HepG2 (cell line): Measurements from ENCODE around the gene CYB5D1. TPM values are rescaled to one million over a fixed set of nuclear protein-coding genes. Genes with fewer than 3 reads are reported as not detected.

Experiments
- BHLHE40 ChIP-seq: IDR thresholded peaks from 2 replicates; pipeline ENCODE4 v1.6.1; 2011; ENCODE audit warnings: low read length, improper control_type of control experiment
- CENPX ChIP-seq: sonication (generic); formaldehyde crosslinking; IDR thresholded peaks from 2 replicates; pipeline ENCODE4 v1.9.0; 2021; ENCODE audit warnings: mild to moderate bottlenecking, missing genetic modification reagents, moderate library complexity
- CREM ChIP-seq, 2 experiments: sonication (generic) in 1 of 2; formaldehyde crosslinking in 1 of 2; IDR thresholded peaks; 2 replicates each; pipeline versions ENCODE4 v1.4.0 to v1.6.1; 2016 to 2020; ENCODE audit warnings: antibody characterized with exemption in 1 of 2, mild to moderate bottlenecking in 1 of 2, missing genetic modification reagents in 1 of 2
- FLYWCH1 ChIP-seq: sonication (generic); formaldehyde crosslinking; IDR thresholded peaks from 2 replicates; pipeline ENCODE4 v1.8.1; 2023; ENCODE audit warnings: mild to moderate bottlenecking, missing genetic modification reagents
- FOXA3 ChIP-seq: IDR thresholded peaks from 2 replicates; pipeline ENCODE4 v1.6.1; 2016; ENCODE audit warnings: missing genetic modification reagents, missing compliant biosample characterization
- GATAD1 ChIP-seq: IDR thresholded peaks from 2 replicates; pipeline ENCODE4 v1.6.1; 2016; ENCODE audit warnings: missing genetic modification reagents, missing compliant biosample characterization
- HHEX ChIP-seq: IDR thresholded peaks from 2 replicates; pipeline ENCODE4 v1.6.1; 2016; ENCODE audit warnings: control low read depth
- HIVEP1 ChIP-seq: sonication (generic); formaldehyde crosslinking; IDR thresholded peaks from 2 replicates; pipeline ENCODE4 v1.4.0; 2020; ENCODE audit warnings: mild to moderate bottlenecking, missing genetic modification reagents
- HMG20B ChIP-seq: conservative IDR thresholded peaks from 2 replicates; pipeline ENCODE4 v1.6.1; 2016; ENCODE audit warnings: missing genetic modification reagents, missing compliant biosample characterization
- HNRNPL ChIP-seq: fragments of 200-400 bp; formaldehyde crosslinking; IDR thresholded peaks from 2 replicates; pipeline ENCODE4 v1.6.1; 2017; ENCODE audit warnings: mild to moderate bottlenecking, low read depth, low read length
- MEIS1 ChIP-seq: sonication (generic); formaldehyde crosslinking; IDR thresholded peaks from 2 replicates; pipeline ENCODE4 v1.9.0; 2021; ENCODE audit warnings: mild to moderate bottlenecking, missing genetic modification reagents, moderate library complexity, borderline replicate concordance
- REXO4 ChIP-seq: sonication (generic); formaldehyde crosslinking; IDR thresholded peaks from 2 replicates; pipeline ENCODE4 v1.8.0; 2022; ENCODE audit warnings: missing genetic modification reagents, mild to moderate bottlenecking, borderline replicate concordance
- SATB2 ChIP-seq: sonication (generic); formaldehyde crosslinking; IDR thresholded peaks from 2 replicates; pipeline ENCODE4 v1.5.0; 2020; ENCODE audit warnings: missing genetic modification reagents
- SCMH1 ChIP-seq: sonication (generic); formaldehyde crosslinking; IDR thresholded peaks from 2 replicates; pipeline ENCODE4 v1.9.0; 2021; ENCODE audit warnings: missing genetic modification reagents, mild to moderate bottlenecking, borderline replicate concordance
- SMAD3 ChIP-seq: sonication (generic); formaldehyde crosslinking; IDR thresholded peaks from 2 replicates; pipeline ENCODE4 v1.4.0; 2020; ENCODE audit warnings: missing genetic modification reagents
- SP140L ChIP-seq: sonication (generic); formaldehyde crosslinking; IDR thresholded peaks from 2 replicates; pipeline ENCODE4 v1.4.0; 2020; ENCODE audit warnings: missing genetic modification reagents, borderline replicate concordance
- WIZ ChIP-seq: sonication (generic); formaldehyde crosslinking; IDR thresholded peaks from 2 replicates; pipeline ENCODE4 v1.5.1; 2020; ENCODE audit warnings: mild to moderate bottlenecking, missing genetic modification reagents
- ZC3H13 ChIP-seq: sonication (generic); formaldehyde crosslinking; IDR thresholded peaks from 2 replicates; pipeline ENCODE4 v1.8.1; 2023; ENCODE audit warnings: mild to moderate bottlenecking, missing genetic modification reagents, moderate library complexity
- ZFP1 ChIP-seq: IDR thresholded peaks from 2 replicates; pipeline ENCODE4 v1.6.1; 2016
- ZNF136 ChIP-seq: sonication (generic); formaldehyde crosslinking; IDR thresholded peaks from 2 replicates; pipeline ENCODE4 v1.8.1; 2022; ENCODE audit warnings: low read depth, mild to moderate bottlenecking, moderate library complexity, missing genetic modification reagents
- ZNF644 ChIP-seq: IDR thresholded peaks from 2 replicates; pipeline ENCODE4 v1.6.1; 2016; ENCODE audit warnings: low read depth
- polyA plus RNA-seq, 8 experiments: library from polyadenylated mRNA; depleted of rRNA in 3 of 8; stranded (reverse) in 7 of 8; unstranded in 1 of 8; fragments of >200 nt; fragmentation: Illumina TruSeq in 4 of 8; extraction: Trizol in 4 of 8; gene quantifications; 2 replicates each; pipeline versions ENCODE4 v1.2.1 to v1.2.3, GENCODE V29; 2011 to 2016; ENCODE audit warnings: low read depth in 4 of 8, missing spikeins in 1 of 8, mixed read lengths in 1 of 8; ENCODE audit not compliant: insufficient read depth in 1 of 8
- total RNA-seq, 5 experiments: library from RNA; depleted of rRNA; stranded (reverse); fragments of >200 nt; fragmentation: Illumina TruSeq; extraction: Trizol; gene quantifications; 2 replicates each; pipeline ENCODE4 v1.2.3, GENCODE V29; 2016; ENCODE audit warnings: low read depth in 1 of 5
- TF ChIP-seq, protein P1 (sequence below): sonication (generic); formaldehyde crosslinking; IDR thresholded peaks from 2 replicates; pipeline ENCODE4 v1.4.0; 2020; ENCODE audit warnings: low read depth, mild to moderate bottlenecking, missing genetic modification reagents
- TF ChIP-seq, protein P2 (sequence below), 2 experiments: IDR thresholded peaks; 2 replicates each; pipeline ENCODE4 v1.6.1; 2011 to 2012; ENCODE audit warnings: low read length in 2 of 2, borderline replicate concordance in 1 of 2, low read depth in 1 of 2, mild to moderate bottlenecking in 1 of 2, moderate library complexity in 1 of 2
- TF ChIP-seq, protein P3 (sequence below): sonication (generic); formaldehyde crosslinking; IDR thresholded peaks from 2 replicates; pipeline ENCODE4 v1.5.0; 2020; ENCODE audit warnings: mild to moderate bottlenecking, low read depth, missing genetic modification reagents, borderline replicate concordance
- TF ChIP-seq, protein P4 (sequence below): sonication (generic); formaldehyde crosslinking; IDR thresholded peaks from 2 replicates; pipeline ENCODE4 v1.4.0; 2020; ENCODE audit warnings: mild to moderate bottlenecking, missing genetic modification reagents

The CYB5D1 gene
- total and polyA plus RNA-seq, 2 of the 13 experiments (the other 11 are each of a cell fraction or from before 2014, with no cell fraction given): 8.9 to 17.0 TPM

DNA sequence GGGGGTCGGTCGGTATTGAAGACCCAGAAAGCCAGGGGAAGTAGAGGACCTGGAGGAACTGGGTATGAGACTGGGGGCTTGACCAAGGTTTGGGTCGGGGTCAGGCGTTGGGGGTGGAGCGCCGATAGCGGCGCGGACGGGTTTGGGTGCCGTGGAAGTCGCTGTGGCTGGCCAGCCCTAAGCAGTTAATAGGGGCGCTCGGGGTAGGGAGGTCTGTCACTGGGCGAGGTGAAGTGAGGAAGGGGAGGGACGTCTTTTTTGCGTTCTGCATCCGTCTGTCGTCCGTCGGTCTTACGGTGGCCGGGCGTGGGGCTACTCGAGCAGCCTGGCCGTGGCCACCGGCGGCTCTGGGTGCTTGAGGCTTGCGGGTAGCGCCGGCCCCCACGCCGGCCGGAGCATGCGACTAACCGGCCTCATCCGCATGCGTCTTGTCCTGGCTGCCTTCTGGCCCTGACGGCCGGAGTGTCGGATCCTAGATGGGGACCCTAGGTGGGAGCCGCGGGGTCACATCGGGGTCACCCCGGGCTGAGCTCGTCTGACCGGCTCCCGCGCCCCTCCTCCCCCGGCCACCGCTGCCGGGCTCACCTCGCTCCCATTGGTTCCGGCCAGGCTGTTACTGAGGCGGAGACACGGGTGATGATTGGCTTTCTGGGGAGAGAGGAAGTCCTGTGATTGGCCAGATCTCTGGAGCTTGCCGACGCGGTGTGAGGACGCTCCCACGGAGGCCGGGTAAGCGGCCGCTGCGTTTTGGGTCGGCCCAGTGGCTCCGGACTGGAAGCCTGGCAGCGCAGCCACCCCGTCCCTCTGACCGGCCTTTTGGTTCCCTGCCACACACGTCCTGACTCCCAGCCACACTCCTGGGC is 13.3 kb upstream of the CYB5D1 start (continued):
- TF ChIP-seq, protein P1, sequence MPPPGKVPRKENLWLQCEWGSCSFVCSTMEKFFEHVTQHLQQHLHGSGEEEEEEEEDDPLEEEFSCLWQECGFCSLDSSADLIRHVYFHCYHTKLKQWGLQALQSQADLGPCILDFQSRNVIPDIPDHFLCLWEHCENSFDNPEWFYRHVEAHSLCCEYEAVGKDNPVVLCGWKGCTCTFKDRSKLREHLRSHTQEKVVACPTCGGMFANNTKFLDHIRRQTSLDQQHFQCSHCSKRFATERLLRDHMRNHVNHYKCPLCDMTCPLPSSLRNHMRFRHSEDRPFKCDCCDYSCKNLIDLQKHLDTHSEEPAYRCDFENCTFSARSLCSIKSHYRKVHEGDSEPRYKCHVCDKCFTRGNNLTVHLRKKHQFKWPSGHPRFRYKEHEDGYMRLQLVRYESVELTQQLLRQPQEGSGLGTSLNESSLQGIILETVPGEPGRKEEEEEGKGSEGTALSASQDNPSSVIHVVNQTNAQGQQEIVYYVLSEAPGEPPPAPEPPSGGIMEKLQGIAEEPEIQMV (CRISPR knock-in tag): no peak
- TF ChIP-seq SP140L: no peak
- no peak for TF ChIP-seq ZNF644 (CRISPR knock-in tag)
- no peak for TF ChIP-seq FOXA3 (CRISPR knock-in tag)
- 0 out of 2 replicates have a peak, but pooled peaks have one; percentile 52 for TF ChIP-seq ZC3H13 (CRISPR knock-in tag)
- TF ChIP-seq MEIS1 (CRISPR knock-in tag): no peak
- TF ChIP-seq HNRNPL: 0 out of 2 replicates have a peak, but pooled peaks have one; percentile 36
- no peak for TF ChIP-seq WIZ
- no peak for TF ChIP-seq ZFP1 (CRISPR knock-in tag)
- no peak for TF ChIP-seq HIVEP1 (CRISPR knock-in tag)
- TF ChIP-seq CREM (IDR thresholded peaks at IDR 0.05): peak; percentile 49; the same call in 1 of the 2 replicates
- no peak for TF ChIP-seq CREM (CRISPR knock-in tag; IDR thresholded peaks at IDR 0.05)
- TF ChIP-seq FLYWCH1 (CRISPR knock-in tag): no peak
- TF ChIP-seq, protein P2, sequence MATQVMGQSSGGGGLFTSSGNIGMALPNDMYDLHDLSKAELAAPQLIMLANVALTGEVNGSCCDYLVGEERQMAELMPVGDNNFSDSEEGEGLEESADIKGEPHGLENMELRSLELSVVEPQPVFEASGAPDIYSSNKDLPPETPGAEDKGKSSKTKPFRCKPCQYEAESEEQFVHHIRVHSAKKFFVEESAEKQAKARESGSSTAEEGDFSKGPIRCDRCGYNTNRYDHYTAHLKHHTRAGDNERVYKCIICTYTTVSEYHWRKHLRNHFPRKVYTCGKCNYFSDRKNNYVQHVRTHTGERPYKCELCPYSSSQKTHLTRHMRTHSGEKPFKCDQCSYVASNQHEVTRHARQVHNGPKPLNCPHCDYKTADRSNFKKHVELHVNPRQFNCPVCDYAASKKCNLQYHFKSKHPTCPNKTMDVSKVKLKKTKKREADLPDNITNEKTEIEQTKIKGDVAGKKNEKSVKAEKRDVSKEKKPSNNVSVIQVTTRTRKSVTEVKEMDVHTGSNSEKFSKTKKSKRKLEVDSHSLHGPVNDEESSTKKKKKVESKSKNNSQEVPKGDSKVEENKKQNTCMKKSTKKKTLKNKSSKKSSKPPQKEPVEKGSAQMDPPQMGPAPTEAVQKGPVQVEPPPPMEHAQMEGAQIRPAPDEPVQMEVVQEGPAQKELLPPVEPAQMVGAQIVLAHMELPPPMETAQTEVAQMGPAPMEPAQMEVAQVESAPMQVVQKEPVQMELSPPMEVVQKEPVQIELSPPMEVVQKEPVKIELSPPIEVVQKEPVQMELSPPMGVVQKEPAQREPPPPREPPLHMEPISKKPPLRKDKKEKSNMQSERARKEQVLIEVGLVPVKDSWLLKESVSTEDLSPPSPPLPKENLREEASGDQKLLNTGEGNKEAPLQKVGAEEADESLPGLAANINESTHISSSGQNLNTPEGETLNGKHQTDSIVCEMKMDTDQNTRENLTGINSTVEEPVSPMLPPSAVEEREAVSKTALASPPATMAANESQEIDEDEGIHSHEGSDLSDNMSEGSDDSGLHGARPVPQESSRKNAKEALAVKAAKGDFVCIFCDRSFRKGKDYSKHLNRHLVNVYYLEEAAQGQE (IDR thresholded peaks at IDR 0.05; ENCODE audit: borderline replicate concordance in 1 of 2, low read depth in 1 of 2, low read length in 2 of 2): no peak
- TF ChIP-seq, protein P3, sequence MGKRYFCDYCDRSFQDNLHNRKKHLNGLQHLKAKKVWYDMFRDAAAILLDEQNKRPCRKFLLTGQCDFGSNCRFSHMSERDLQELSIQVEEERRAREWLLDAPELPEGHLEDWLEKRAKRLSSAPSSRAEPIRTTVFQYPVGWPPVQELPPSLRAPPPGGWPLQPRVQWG: no peak
- no peak for TF ChIP-seq SMAD3 (CRISPR knock-in tag)
- TF ChIP-seq BHLHE40: peak; percentile 29; the same call in 1 of the 2 replicates
- TF ChIP-seq, protein P4, sequence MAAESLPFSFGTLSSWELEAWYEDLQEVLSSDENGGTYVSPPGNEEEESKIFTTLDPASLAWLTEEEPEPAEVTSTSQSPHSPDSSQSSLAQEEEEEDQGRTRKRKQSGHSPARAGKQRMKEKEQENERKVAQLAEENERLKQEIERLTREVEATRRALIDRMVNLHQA (CRISPR knock-in tag): no peak
- no peak for TF ChIP-seq REXO4 (CRISPR knock-in tag)
- TF ChIP-seq HMG20B (CRISPR knock-in tag): no peak
- no peak for TF ChIP-seq HHEX (CRISPR knock-in tag)
- no peak for TF ChIP-seq SCMH1 (CRISPR knock-in tag)
- TF ChIP-seq CENPX (CRISPR knock-in tag): no peak
- TF ChIP-seq SATB2 (CRISPR knock-in tag): no peak
- no peak for TF ChIP-seq ZNF136 (CRISPR knock-in tag)
- TF ChIP-seq GATAD1 (CRISPR knock-in tag): peak; percentile 41; the same call in 1 of the 2 replicates
